Ascending aorta (tissue), 2 donors: ENCODE data around the gene LSM12. TPM values are rescaled to one million over a fixed set of nuclear protein-coding genes. Genes with fewer than 3 reads are reported as not detected.
A peak's percentile ranks its signal among the peaks of the same experiment; 100 is the strongest.

ENCODE experiments used
- DNase-seq, 2 donors: peaks; one replicate each; pipeline ENCODE4 v3.0.0-alpha.2; 2019; ENCODE audit warnings: low spot score in 2 of 2
- H3K27ac ChIP-seq, 2 donors: fragments of 200-600 bp; sonication (generic); one replicate each; pipeline ENCODE4 v1.5.1; 2016 to 2017; ENCODE audit warnings: mild to moderate bottlenecking in 1 of 2
- H3K27me3 ChIP-seq: fragments of 200-600 bp; sonication (generic); one replicate; pipeline ENCODE4 v1.5.1; 2017
- H3K36me3 ChIP-seq, 2 donors: fragments of 200-600 bp; sonication (generic); one replicate each; pipeline ENCODE4 v1.5.1; 2016
- H3K4me1 ChIP-seq, 2 donors: fragments of 200-600 bp; sonication (generic); one replicate each; pipeline ENCODE4 v1.5.1; 2016 to 2017; ENCODE audit warnings: mild to moderate bottlenecking in 1 of 2
- H3K4me3 ChIP-seq, 2 donors: fragments of 200-600 bp; sonication (generic); one replicate each; pipeline ENCODE4 v1.5.1; 2016 to 2017; ENCODE audit warnings: mild to moderate bottlenecking in 1 of 2
- H3K9me3 ChIP-seq, 2 donors: fragments of 200-600 bp; sonication (generic); one replicate each; pipeline ENCODE4 v1.5.1; 2016
- intact Hi-C: fragments of 100-400 bp; cut with DNase I; formaldehyde crosslinking; loops from one replicate; pipeline ENCODE4 v1.15.1; 2023
- total RNA-seq: library from RNA; depleted of rRNA; stranded (reverse); fragments of >200 nt; gene quantifications from one replicate; pipeline ENCODE4 v1.1.0, GENCODE V29; 2016
- TF ChIP-seq, protein P1 (sequence below), 3 experiments: fragments of 200-600 bp in 2 of 3; fragments of 450-650 bp in 1 of 3; sonication (generic) in 2 of 3; IDR thresholded peaks; one replicate each; pipeline ENCODE4 v1.5.1; 2016 to 2019; ENCODE audit warnings: antibody characterized with exemption in 3 of 3, mild to moderate bottlenecking in 1 of 3, moderate library complexity in 1 of 3

Gene LSM12
- total RNA-seq, 1 donor from 2014 or later: 12.5 TPM

DNA sequence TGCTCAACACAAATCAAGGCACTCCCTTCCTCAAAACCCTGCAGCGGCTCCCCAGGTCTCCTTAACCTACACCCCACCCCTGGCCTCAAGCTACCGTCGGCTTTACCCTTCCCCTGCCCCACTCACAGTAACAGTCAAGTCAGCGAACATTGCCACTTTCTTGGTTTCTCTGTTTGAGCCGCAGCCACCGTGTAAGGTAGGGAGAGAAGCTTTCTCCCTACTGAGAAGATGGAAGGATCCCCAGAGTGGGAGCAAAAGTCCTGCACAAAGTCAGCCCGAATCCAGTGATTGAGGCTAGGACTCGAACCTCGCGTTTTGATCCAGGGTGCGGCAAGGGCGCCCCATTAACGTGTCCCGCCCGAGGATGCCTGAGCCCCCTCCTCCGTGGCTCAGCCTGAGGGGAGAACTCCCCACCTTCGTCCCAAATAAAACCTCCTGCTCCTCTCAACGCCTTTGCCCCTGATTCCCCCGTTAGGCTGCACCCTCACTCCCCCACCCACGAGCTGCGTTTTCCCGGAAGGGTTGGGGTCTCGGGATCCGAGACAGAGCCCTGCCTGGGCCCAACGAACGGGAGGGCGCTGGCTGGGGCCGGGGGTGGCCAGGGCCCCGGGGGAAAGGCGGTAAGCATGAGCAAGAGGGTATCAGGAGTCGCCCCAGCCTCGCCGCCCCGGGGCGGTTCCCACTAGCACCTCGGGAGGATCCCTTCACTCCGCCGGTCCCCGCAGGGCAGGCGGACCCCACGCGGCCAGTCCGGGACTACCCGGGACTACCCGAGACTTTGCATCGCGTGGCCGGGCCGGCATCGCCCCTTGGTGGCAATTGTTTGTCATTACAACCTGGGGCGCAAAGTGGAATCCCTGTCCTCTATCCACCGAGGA is 72.0 kb downstream of the LSM12 start:
- peaks cover 4 to 8% of the 10 kb centered on the region in 2 donors for H3K4me1 ChIP-seq
- intact Hi-C loops: loop anchor here (2.0 kb wide), 1 partner anchor 50 kb away; no protein-coding TSS in a partner anchor
- TF ChIP-seq, protein P1, sequence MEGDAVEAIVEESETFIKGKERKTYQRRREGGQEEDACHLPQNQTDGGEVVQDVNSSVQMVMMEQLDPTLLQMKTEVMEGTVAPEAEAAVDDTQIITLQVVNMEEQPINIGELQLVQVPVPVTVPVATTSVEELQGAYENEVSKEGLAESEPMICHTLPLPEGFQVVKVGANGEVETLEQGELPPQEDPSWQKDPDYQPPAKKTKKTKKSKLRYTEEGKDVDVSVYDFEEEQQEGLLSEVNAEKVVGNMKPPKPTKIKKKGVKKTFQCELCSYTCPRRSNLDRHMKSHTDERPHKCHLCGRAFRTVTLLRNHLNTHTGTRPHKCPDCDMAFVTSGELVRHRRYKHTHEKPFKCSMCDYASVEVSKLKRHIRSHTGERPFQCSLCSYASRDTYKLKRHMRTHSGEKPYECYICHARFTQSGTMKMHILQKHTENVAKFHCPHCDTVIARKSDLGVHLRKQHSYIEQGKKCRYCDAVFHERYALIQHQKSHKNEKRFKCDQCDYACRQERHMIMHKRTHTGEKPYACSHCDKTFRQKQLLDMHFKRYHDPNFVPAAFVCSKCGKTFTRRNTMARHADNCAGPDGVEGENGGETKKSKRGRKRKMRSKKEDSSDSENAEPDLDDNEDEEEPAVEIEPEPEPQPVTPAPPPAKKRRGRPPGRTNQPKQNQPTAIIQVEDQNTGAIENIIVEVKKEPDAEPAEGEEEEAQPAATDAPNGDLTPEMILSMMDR (IDR thresholded peaks at IDR 0.05): peak; percentile 74 to 87 (median 78)
- H3K27me3 ChIP-seq: no peaks in the 10 kb centered on the region
- H3K36me3 ChIP-seq: no peaks in the 10 kb centered on the region
- H3K4me3 ChIP-seq: peak overlapping the region; percentile 34 to 53
- no peaks in the 10 kb centered on the region for H3K9me3 ChIP-seq
- H3K27ac ChIP-seq: no peak overlapping the region
- peak in 1 of 2 donors; percentile 77 for DNase-seq

DNA sequence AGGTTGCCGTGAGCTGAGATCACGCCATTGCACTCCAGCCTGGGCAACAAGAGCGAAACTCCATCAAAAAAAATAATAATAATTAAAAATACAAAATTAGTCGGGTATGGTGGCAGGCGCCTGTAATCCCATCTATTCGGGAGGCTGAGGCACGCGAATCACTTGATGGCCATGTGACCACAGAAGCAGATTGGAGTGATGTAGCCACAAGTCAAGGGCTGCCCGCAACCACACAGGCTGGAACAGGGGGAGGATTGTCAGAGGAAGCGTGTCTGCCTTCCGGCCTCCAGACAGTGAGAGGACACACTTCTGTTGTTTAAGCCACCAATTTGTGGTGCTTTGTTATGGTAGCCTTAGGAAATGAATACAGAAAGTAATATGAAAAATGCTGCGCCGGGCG is 73.8 kb downstream of the LSM12 start:
- no peak for DNase-seq
- Histone ChIP-seq H3K9me3 (no peaks in the 10 kb centered on the region), H3K36me3 (no peaks in the 10 kb centered on the region), H3K27ac (no peak overlapping the region), H3K4me3 (no peak overlapping the region), H3K27me3 (no peaks in the 10 kb centered on the region), H3K4me1 (peaks cover 4 to 8% of the 10 kb centered on the region in 2 donors)
- intact Hi-C loops: no loop called here
- TF ChIP-seq, protein P1 (IDR thresholded peaks at IDR 0.05): no peak

DNA sequence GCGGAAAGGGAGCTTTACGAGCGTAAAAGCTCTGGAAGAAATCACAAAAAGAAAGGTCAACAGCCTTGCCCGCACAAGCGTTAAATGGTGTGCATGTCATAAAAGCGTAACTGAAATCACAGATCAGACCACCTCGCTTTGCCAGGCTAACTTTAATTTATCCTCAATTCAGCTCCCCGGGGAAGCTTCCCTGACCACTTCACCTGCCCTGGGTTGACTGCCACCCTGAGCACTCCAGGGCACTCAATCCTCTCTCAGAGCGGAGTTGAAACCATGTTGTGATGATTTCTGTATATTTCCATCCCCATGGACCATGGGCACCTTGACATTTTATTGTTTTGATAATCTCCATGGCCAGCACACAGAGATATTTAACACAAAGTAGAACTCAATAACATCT is 78.2 kb downstream of the LSM12 start:
- TF ChIP-seq, protein P1 (IDR thresholded peaks at IDR 0.05): no peak
- H3K4me1 ChIP-seq: peaks cover 6 to 7% of the 10 kb centered on the region in 2 donors
- DNase-seq: no peak
- H3K4me3 ChIP-seq: no peak overlapping the region
- H3K36me3 ChIP-seq: no peaks in the 10 kb centered on the region
- intact Hi-C loops: no loop called here
- peaks cover 12% of the 10 kb centered on the region for H3K27me3 ChIP-seq
- no peak overlapping the region for H3K27ac ChIP-seq
- H3K9me3 ChIP-seq: no peaks in the 10 kb centered on the region

DNA sequence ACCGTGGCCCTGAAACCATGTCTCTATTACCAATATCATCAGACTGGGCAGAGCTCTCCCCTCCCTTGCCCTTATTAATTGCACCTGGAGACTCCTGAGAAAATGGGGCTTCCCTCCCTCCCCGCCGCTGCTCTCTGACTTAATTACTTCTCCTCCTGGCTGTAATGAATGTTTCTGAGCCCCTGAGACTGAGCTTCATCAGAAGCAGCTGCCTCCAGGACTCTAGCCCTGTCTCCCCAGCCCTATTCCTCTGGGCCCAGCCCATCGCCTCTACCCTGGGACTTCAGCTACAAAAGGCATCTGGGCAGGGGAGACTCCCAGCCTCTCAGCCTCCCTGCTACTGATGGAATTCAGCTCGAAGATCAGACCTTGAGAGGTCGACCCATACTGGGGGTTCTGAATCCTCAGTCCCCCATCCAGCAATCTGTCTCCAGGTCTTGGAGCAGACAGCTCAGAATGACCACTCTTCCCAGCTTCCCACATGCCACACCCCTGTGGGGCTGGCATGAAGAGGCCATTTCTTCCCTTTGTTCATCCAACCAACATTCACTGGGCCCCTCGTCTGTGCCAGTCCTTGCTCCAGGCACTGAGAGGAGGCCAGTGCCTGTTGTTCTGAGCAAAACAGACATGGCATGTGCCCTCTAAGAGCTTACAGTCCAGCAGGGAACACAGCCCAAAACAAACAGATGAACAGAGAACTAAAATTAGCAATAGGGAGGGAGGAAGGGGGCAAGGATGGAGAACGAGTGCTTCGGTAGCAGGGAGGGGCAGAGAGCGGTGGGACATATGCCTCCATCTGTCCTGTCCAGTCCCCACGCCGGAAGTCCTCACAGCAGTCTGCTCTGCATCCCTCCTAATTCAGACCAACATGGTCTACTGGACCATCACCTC is 79.1 kb downstream of the LSM12 start:
- peaks cover 14% of the 10 kb centered on the region for H3K27me3 ChIP-seq
- intact Hi-C loops: no loop called here
- no peaks in the 10 kb centered on the region for H3K36me3 ChIP-seq
- no peaks in the 10 kb centered on the region for H3K9me3 ChIP-seq
- H3K27ac ChIP-seq: no peak overlapping the region
- TF ChIP-seq, protein P1 (IDR thresholded peaks at IDR 0.05): no peak
- peaks cover 6 to 7% of the 10 kb centered on the region in 2 donors for H3K4me1 ChIP-seq
- no peak overlapping the region for H3K4me3 ChIP-seq
- DNase-seq: no peak

DNA sequence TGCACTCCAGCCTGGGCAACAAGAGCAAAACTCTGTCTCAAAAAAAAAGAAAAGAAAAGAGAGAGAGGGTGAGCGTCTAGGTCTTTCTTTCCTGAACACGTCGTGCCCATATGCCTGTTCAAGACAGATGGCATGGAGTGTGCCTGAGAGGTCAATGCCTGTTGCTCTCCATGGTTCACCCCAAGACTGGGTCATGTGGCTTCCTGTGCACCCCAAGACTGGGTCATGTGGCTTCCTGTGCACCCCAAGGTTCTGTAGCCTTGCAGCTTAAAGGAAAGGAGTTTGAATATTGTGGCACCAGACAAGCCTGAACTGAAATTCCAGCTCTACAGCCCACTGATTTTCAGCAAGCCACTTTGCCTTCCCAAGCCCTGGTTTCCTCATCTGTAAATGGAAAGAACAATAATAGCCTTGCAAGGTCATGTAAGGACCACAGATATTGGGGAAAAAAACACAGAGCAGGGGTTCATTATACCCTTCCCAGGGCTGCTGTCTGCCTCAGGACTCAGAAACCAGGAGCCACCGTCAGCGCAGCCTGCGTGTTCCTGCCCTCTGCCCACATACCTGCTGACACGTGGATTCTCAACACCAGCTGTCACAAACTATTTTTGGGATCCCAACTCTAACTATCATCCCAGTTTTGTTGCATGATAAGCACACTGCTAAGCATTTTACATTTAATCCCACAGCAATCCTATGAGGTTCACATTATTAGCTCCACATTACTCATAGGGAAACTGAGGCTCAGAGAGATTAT is 80.1 kb downstream of the LSM12 start:
- Histone ChIP-seq H3K4me1 (peaks cover 6 to 7% of the 10 kb centered on the region in 2 donors), H3K27ac (no peak overlapping the region), H3K36me3 (no peaks in the 10 kb centered on the region), H3K9me3 (no peaks in the 10 kb centered on the region), H3K4me3 (no peak overlapping the region), H3K27me3 (peaks cover 14% of the 10 kb centered on the region)
- intact Hi-C loops: no loop called here
- TF ChIP-seq, protein P1 (IDR thresholded peaks at IDR 0.05): no peak
- DNase-seq: no peak
